Ascending aorta (tissue), 2 donors: Measurements from ENCODE around the gene JMY. TPM values are rescaled to one million over a fixed set of nuclear protein-coding genes. Genes with fewer than 3 reads are reported as not detected.

Experiments used
- DNase-seq, 2 donors: peaks; one replicate each; pipeline ENCODE4 v3.0.0-alpha.2; 2019; ENCODE audit warnings: low spot score in 2 of 2
- H3K27ac ChIP-seq, 2 donors: fragments of 200-600 bp; sonication (generic); one replicate each; pipeline ENCODE4 v1.5.1; 2016 to 2017; ENCODE audit warnings: mild to moderate bottlenecking in 1 of 2
- H3K27me3 ChIP-seq: fragments of 200-600 bp; sonication (generic); one replicate; pipeline ENCODE4 v1.5.1; 2017
- H3K36me3 ChIP-seq, 2 donors: fragments of 200-600 bp; sonication (generic); one replicate each; pipeline ENCODE4 v1.5.1; 2016
- H3K4me1 ChIP-seq, 2 donors: fragments of 200-600 bp; sonication (generic); one replicate each; pipeline ENCODE4 v1.5.1; 2016 to 2017; ENCODE audit warnings: mild to moderate bottlenecking in 1 of 2
- H3K4me3 ChIP-seq, 2 donors: fragments of 200-600 bp; sonication (generic); one replicate each; pipeline ENCODE4 v1.5.1; 2016 to 2017; ENCODE audit warnings: mild to moderate bottlenecking in 1 of 2
- H3K9me3 ChIP-seq, 2 donors: fragments of 200-600 bp; sonication (generic); one replicate each; pipeline ENCODE4 v1.5.1; 2016
- intact Hi-C: fragments of 100-400 bp; cut with DNase I; formaldehyde crosslinking; loops from one replicate; pipeline ENCODE4 v1.15.1; 2023
- total RNA-seq: library from RNA; depleted of rRNA; stranded (reverse); fragments of >200 nt; gene quantifications from one replicate; pipeline ENCODE4 v1.1.0, GENCODE V29; 2016
- TF ChIP-seq, protein P1 (sequence below), 3 experiments: fragments of 200-600 bp in 2 of 3; fragments of 450-650 bp in 1 of 3; sonication (generic) in 2 of 3; IDR thresholded peaks; one replicate each; pipeline ENCODE4 v1.5.1; 2016 to 2019; ENCODE audit warnings: antibody characterized with exemption in 3 of 3, mild to moderate bottlenecking in 1 of 3, moderate library complexity in 1 of 3

JMY gene
- total RNA-seq, 1 donor from 2014 or later = 5.2 TPM

- intact Hi-C loops = no loop called here
- no peak overlapping the region for H3K27ac ChIP-seq
- no peaks in the 10 kb centered on the region for H3K27me3 ChIP-seq
- no peaks in the 10 kb centered on the region for H3K9me3 ChIP-seq
- peaks cover 3 to 11% of the 10 kb centered on the region in 2 donors for H3K36me3 ChIP-seq
- H3K4me3 ChIP-seq = no peak overlapping the region
- H3K4me1 ChIP-seq = no peaks in the 10 kb centered on the region
- no peak for DNase-seq
- TF ChIP-seq, protein P1, sequence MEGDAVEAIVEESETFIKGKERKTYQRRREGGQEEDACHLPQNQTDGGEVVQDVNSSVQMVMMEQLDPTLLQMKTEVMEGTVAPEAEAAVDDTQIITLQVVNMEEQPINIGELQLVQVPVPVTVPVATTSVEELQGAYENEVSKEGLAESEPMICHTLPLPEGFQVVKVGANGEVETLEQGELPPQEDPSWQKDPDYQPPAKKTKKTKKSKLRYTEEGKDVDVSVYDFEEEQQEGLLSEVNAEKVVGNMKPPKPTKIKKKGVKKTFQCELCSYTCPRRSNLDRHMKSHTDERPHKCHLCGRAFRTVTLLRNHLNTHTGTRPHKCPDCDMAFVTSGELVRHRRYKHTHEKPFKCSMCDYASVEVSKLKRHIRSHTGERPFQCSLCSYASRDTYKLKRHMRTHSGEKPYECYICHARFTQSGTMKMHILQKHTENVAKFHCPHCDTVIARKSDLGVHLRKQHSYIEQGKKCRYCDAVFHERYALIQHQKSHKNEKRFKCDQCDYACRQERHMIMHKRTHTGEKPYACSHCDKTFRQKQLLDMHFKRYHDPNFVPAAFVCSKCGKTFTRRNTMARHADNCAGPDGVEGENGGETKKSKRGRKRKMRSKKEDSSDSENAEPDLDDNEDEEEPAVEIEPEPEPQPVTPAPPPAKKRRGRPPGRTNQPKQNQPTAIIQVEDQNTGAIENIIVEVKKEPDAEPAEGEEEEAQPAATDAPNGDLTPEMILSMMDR (IDR thresholded peaks at IDR 0.05) = no peak
Measured at GRCh38 chr5:79284846-79285245, 48.9 kb downstream of the JMY start.

- Histone ChIP-seq H3K27me3 (no peaks in the 10 kb centered on the region), H3K9me3 (no peaks in the 10 kb centered on the region), H3K4me3 (no peak overlapping the region), H3K36me3 (peaks cover 3 to 7% of the 10 kb centered on the region in 2 donors), H3K4me1 (no peaks in the 10 kb centered on the region), H3K27ac (no peak overlapping the region)
- no peak for DNase-seq
- intact Hi-C loops = no loop called here
- TF ChIP-seq, protein P1 (IDR thresholded peaks at IDR 0.05) = no peak
Measured at GRCh38 chr5:79285285-79285684, 49.4 kb downstream of the JMY start.

- H3K4me1 ChIP-seq = no peaks in the 10 kb centered on the region
- no peak for DNase-seq
- H3K27ac ChIP-seq = no peak overlapping the region
- H3K36me3 ChIP-seq = peaks cover 6 to 10% of the 10 kb centered on the region in 2 donors
- intact Hi-C loops = no loop called here
- H3K27me3 ChIP-seq = no peaks in the 10 kb centered on the region
- no peaks in the 10 kb centered on the region for H3K9me3 ChIP-seq
- H3K4me3 ChIP-seq = no peak overlapping the region
- TF ChIP-seq, protein P1 (IDR thresholded peaks at IDR 0.05) = no peak
Measured at GRCh38 chr5:79285833-79286232, 49.9 kb downstream of the JMY start.

DNA sequence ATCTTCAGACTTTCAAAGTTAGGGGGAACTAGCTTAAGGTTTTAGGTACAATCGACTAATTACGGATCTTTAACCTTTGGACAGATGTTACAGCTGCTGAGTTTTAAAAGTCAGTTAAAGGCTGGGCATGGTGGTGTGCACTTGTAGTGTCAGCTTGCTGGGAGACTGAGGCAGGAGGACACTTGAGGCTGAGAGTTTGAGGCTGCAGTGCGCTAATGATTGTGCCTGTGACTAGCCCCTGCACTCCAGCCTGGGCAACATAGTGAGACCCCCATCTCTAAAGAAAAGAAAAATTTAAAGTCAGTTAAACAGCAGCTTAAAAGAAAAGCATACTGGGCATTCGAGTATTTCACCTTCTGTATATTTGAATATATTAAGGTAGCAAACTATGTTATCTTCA is 51.4 kb downstream of the JMY start:
- TF ChIP-seq, protein P1 (IDR thresholded peaks at IDR 0.05) = no peak
- intact Hi-C loops = no loop called here

GRCh38 chr5:79287907-79288306 is 52.0 kb downstream of the JMY start:
- Histone ChIP-seq H3K4me3 (no peak overlapping the region), H3K27ac (no peak overlapping the region), H3K9me3 (no peaks in the 10 kb centered on the region), H3K4me1 (no peaks in the 10 kb centered on the region), H3K36me3 (peaks cover 17 to 21% of the 10 kb centered on the region in 2 donors), H3K27me3 (no peaks in the 10 kb centered on the region)
- TF ChIP-seq, protein P1 (IDR thresholded peaks at IDR 0.05) = no peak
- intact Hi-C loops = no loop called here
- no peak for DNase-seq

More for the DNA sequence above, 51.4 kb downstream of the JMY start:
- Histone ChIP-seq H3K4me3 (no peak overlapping the region), H3K9me3 (no peaks in the 10 kb centered on the region), H3K36me3 (peaks cover 17 to 21% of the 10 kb centered on the region in 2 donors), H3K4me1 (no peaks in the 10 kb centered on the region), H3K27ac (no peak overlapping the region), H3K27me3 (no peaks in the 10 kb centered on the region)
- DNase-seq = no peak

DNA sequence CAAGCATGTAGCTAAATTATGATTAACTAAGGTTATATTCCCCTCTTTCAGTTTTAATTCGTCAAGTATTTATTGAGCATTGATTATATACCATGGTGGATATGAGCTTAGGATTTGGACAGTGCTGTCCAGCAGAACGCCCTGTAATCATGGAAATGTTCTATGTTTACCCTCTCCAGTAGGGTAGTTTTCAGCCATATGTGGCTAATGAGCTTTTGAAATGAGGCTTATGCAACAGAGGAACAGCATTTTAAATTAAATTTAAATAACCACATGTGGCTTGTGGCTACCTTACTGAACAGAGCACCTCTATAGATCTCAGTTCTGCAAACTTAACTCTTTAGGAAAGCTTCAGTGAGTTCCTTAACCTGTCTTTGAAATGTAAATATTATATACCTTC is 59.1 kb downstream of the JMY start:
- no peak for DNase-seq
- no peak overlapping the region for H3K27ac ChIP-seq
- no peaks in the 10 kb centered on the region for H3K4me1 ChIP-seq
- peaks cover 15 to 37% of the 10 kb centered on the region in 2 donors for H3K36me3 ChIP-seq
- H3K27me3 ChIP-seq = no peaks in the 10 kb centered on the region
- H3K4me3 ChIP-seq = no peak overlapping the region
- intact Hi-C loops = no loop called here
- H3K9me3 ChIP-seq = no peaks in the 10 kb centered on the region
- TF ChIP-seq, protein P1 (IDR thresholded peaks at IDR 0.05) = no peak
